Endothelial cell (in vitro differentiated cells): ENCODE measurements around the gene LY86. TPM values are rescaled to one million over a fixed set of nuclear protein-coding genes. Genes with fewer than 3 reads are reported as not detected.
"Not testable (repeated sequence)": the region's sequence is repeated elsewhere in the genome, so short reads cannot be mapped to it uniquely, and the experiment has no call there.

Experiments
- DNase-seq: peaks from one replicate; pipeline ENCODE4 v3.0.0; 2021; ENCODE audit warnings: low spot score
- H3K27ac Mint-ChIP-seq: one replicate; pipeline ENCODE4 v1.8.0; 2021; ENCODE audit warnings: mixed read lengths, inconsistent platforms; ENCODE audit not compliant: unreplicated experiment
- H3K27me3 Mint-ChIP-seq: one replicate; pipeline ENCODE4 v1.8.0; 2021; ENCODE audit warnings: mild to moderate bottlenecking, moderate library complexity, mixed read lengths, inconsistent platforms; ENCODE audit not compliant: unreplicated experiment
- H3K36me3 Mint-ChIP-seq: one replicate; pipeline ENCODE4 v1.8.0; 2021; ENCODE audit warnings: mild to moderate bottlenecking, low read depth, mixed read lengths, inconsistent platforms; ENCODE audit not compliant: unreplicated experiment
- H3K4me1 Mint-ChIP-seq: one replicate; pipeline ENCODE4 v1.8.0; 2021; ENCODE audit warnings: mild to moderate bottlenecking, mixed read lengths, inconsistent platforms; ENCODE audit not compliant: unreplicated experiment
- H3K4me3 Mint-ChIP-seq: one replicate; pipeline ENCODE4 v1.8.0; 2021; ENCODE audit warnings: mild to moderate bottlenecking, mixed read lengths, inconsistent platforms; ENCODE audit not compliant: unreplicated experiment
- H3K9me3 Mint-ChIP-seq: one replicate; pipeline ENCODE4 v1.8.0; 2021; ENCODE audit warnings: mixed read lengths, inconsistent platforms; ENCODE audit not compliant: unreplicated experiment
- CTCF ChIP-seq: fragments of 200-600 bp; sonication (generic); IDR thresholded peaks from one replicate; pipeline ENCODE4 v1.5.0; 2021; ENCODE audit warnings: antibody characterized with exemption; ENCODE audit not compliant: unreplicated experiment
- total RNA-seq: library from RNA; stranded (reverse); fragmentation: NEBNext Ultra II Directional; extraction: Animal tissue kit (Norgen Biotek cat#: 25700); gene quantifications from one replicate; pipeline ENCODE4 v1.2.1, GENCODE V29; 2021; ENCODE audit not compliant: unreplicated experiment

The LY86 gene
- total RNA-seq, 1 donor from 2014 or later, result not detected

DNA sequence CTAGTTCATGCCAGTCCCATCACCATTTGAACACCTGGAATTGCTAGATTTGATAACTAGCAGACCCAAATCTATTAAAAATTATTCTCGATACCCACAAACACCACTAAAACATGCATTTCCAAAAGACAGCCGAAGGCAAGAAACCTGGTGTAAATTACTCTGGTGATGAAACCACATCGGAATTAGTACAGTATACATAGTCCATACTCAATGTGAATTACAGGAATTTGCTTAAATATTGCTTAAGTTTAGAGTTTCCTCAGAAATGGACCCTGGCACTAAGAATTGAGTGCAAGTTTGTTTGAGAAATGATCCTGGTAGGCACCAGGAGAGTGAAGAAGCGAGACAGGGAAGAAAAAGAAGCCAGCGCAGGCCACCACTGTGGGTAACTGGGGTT is 13.7 kb downstream of the LY86 start:
- Mint-ChIP-seq H3K27ac (no peak overlapping the region), H3K27me3 (peaks cover 3% of the 10 kb centered on the region), H3K36me3 (no peaks in the 10 kb centered on the region), H3K9me3 (no peaks in the 10 kb centered on the region), H3K4me3 (no peak overlapping the region), H3K4me1 (peaks cover 11% of the 10 kb centered on the region)
- no peak for TF ChIP-seq CTCF
- no peak for DNase-seq

- H3K36me3 Mint-ChIP-seq, result no peaks in the 10 kb centered on the region
- H3K4me3 Mint-ChIP-seq, result no peak overlapping the region
- H3K9me3 Mint-ChIP-seq, result no peaks in the 10 kb centered on the region
- no peak for TF ChIP-seq CTCF
- peaks cover 3% of the 10 kb centered on the region for H3K27me3 Mint-ChIP-seq
- no peak overlapping the region for H3K27ac Mint-ChIP-seq
- H3K4me1 Mint-ChIP-seq, result peaks cover 11% of the 10 kb centered on the region
- no peak for DNase-seq
Observed at GRCh38 chr6:6603317-6603716, 14.8 kb downstream of the LY86 start.

GRCh38 chr6:6604015-6604414 is 15.5 kb downstream of the LY86 start:
- no peak for TF ChIP-seq CTCF
- H3K4me1 Mint-ChIP-seq, result peaks cover 9% of the 10 kb centered on the region
- DNase-seq, result no peak
- no peak overlapping the region for H3K4me3 Mint-ChIP-seq
- no peaks in the 10 kb centered on the region for H3K36me3 Mint-ChIP-seq
- no peak overlapping the region for H3K27ac Mint-ChIP-seq
- no peaks in the 10 kb centered on the region for H3K9me3 Mint-ChIP-seq
- H3K27me3 Mint-ChIP-seq, result peaks cover 3% of the 10 kb centered on the region

DNA sequence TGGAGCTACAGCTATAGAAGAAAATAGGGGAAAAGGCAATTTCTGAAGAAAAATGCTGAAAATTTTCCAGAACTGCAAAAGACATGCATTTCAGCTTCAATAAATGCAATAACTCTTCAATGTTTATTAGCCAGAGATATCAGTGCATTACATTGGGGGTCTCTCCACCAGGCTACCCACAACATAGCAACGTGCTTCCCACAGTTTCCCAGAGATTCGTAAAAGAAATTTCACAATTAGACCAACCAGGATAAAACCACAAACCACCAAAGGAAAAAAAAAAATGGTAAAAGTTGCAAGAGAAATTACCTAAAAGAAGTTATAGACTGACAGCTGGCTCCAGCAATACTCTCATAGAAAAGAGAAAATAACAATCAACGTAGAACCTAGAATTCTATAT is 16.0 kb downstream of the LY86 start:
- no peaks in the 10 kb centered on the region for H3K9me3 Mint-ChIP-seq
- no peak for TF ChIP-seq CTCF
- H3K36me3 Mint-ChIP-seq, result no peaks in the 10 kb centered on the region
- peaks cover 3% of the 10 kb centered on the region for H3K27me3 Mint-ChIP-seq
- H3K4me1 Mint-ChIP-seq, result peaks cover 8% of the 10 kb centered on the region
- no peak overlapping the region for H3K4me3 Mint-ChIP-seq
- no peak overlapping the region for H3K27ac Mint-ChIP-seq
- no peak for DNase-seq

GRCh38 chr6:6605873-6606272 is 17.4 kb downstream of the LY86 start:
- Mint-ChIP-seq H3K9me3 (no peaks in the 10 kb centered on the region), H3K36me3 (no peaks in the 10 kb centered on the region), H3K27me3 (peaks cover 1% of the 10 kb centered on the region), H3K4me3 (no peak overlapping the region), H3K4me1 (peaks cover 11% of the 10 kb centered on the region), H3K27ac (no peak overlapping the region)
- no peak for DNase-seq
- no peak for TF ChIP-seq CTCF

- not testable (repeated sequence) for H3K9me3 Mint-ChIP-seq, H3K27ac Mint-ChIP-seq, H3K36me3 Mint-ChIP-seq, H3K4me3 Mint-ChIP-seq, H3K27me3 Mint-ChIP-seq, DNase-seq
- peaks cover 11% of the 10 kb centered on the region for H3K4me1 Mint-ChIP-seq
Observed at GRCh38 chr6:6606391-6607030, 18.0 kb downstream of the LY86 start.
